ENCODE data around the gene SMOC1.

Gene SMOC1

GRCh38 chr14:69848903-69849391 is 30.3 kb upstream of the SMOC1 start:
- WGBS, 2 experiments: 81 to 84% methylated on average over 5 to 6 of the region's 6 CpGs
- H3K9me3 ChIP-seq (ENCODE audit: control insufficient read depth, low read length): no peaks in the 10 kb centered on the region
- H3K36me3 ChIP-seq (ENCODE audit: control insufficient read depth, insufficient read depth, low read length): no peaks in the 10 kb centered on the region
- no peaks in the 10 kb centered on the region for H3K27me3 ChIP-seq (ENCODE audit: control insufficient read depth, insufficient read depth, low read length, poor library complexity, severe bottlenecking)
- peaks cover 24% of the 10 kb centered on the region for H3K4me1 ChIP-seq (ENCODE audit: control insufficient read depth, insufficient read depth, low read length)
- no peak overlapping the region for H3K27ac ChIP-seq (ENCODE audit: insufficient read depth, low read depth, low read length, poor library complexity, severe bottlenecking)
- H3K4me3 ChIP-seq (ENCODE audit: insufficient read depth, low read depth, low read length): no peak overlapping the region

- Histone ChIP-seq H3K36me3 (ENCODE audit: control insufficient read depth, insufficient read depth, low read length) (no peaks in the 10 kb centered on the region), H3K9me3 (ENCODE audit: control insufficient read depth, low read length) (no peaks in the 10 kb centered on the region), H3K4me3 (ENCODE audit: insufficient read depth, low read depth, low read length) (no peak overlapping the region), H3K27ac (ENCODE audit: insufficient read depth, low read depth, low read length, poor library complexity, severe bottlenecking) (peak overlapping the region; percentile 27), H3K4me1 (ENCODE audit: control insufficient read depth, insufficient read depth, low read length) (peaks cover 24% of the 10 kb centered on the region), H3K27me3 (ENCODE audit: control insufficient read depth, insufficient read depth, low read length, poor library complexity, severe bottlenecking) (no peaks in the 10 kb centered on the region)
- WGBS, 2 experiments: 88 to 91% methylated on average over 35 of the region's 35 CpGs
These were observed 29.0 kb upstream of the SMOC1 start for GRCh38 chr14:69850086-69850735.

- Histone ChIP-seq H3K4me1 (ENCODE audit: control insufficient read depth, insufficient read depth, low read length) (peaks cover 21% of the 10 kb centered on the region), H3K27ac (ENCODE audit: insufficient read depth, low read depth, low read length, poor library complexity, severe bottlenecking) (no peak overlapping the region), H3K27me3 (ENCODE audit: control insufficient read depth, insufficient read depth, low read length, poor library complexity, severe bottlenecking) (no peaks in the 10 kb centered on the region), H3K9me3 (ENCODE audit: control insufficient read depth, low read length) (no peaks in the 10 kb centered on the region), H3K36me3 (ENCODE audit: control insufficient read depth, insufficient read depth, low read length) (no peaks in the 10 kb centered on the region), H3K4me3 (ENCODE audit: insufficient read depth, low read depth, low read length) (no peak overlapping the region)
- 94 to 98% methylated on average over 2 of the region's 2 CpGs for WGBS, 2 experiments
These were observed 28.5 kb upstream of the SMOC1 start for GRCh38 chr14:69850736-69851112.

GRCh38 chr14:69852531-69853321 is 26.5 kb upstream of the SMOC1 start:
- Histone ChIP-seq H3K9me3 (ENCODE audit: control insufficient read depth, low read length) (no peaks in the 10 kb centered on the region), H3K36me3 (ENCODE audit: control insufficient read depth, insufficient read depth, low read length) (no peaks in the 10 kb centered on the region), H3K27ac (ENCODE audit: insufficient read depth, low read depth, low read length, poor library complexity, severe bottlenecking) (no peak overlapping the region), H3K4me3 (ENCODE audit: insufficient read depth, low read depth, low read length) (no peak overlapping the region), H3K27me3 (ENCODE audit: control insufficient read depth, insufficient read depth, low read length, poor library complexity, severe bottlenecking) (no peaks in the 10 kb centered on the region), H3K4me1 (ENCODE audit: control insufficient read depth, insufficient read depth, low read length) (peaks cover 21% of the 10 kb centered on the region)
- 82 to 83% methylated on average over 6 to 7 of the region's 7 CpGs for WGBS, 2 experiments

GRCh38 chr14:69853774-69854173 is 25.4 kb upstream of the SMOC1 start:
- H3K4me1 ChIP-seq (ENCODE audit: control insufficient read depth, insufficient read depth, low read length): peaks cover 20% of the 10 kb centered on the region
- H3K36me3 ChIP-seq (ENCODE audit: control insufficient read depth, insufficient read depth, low read length): no peaks in the 10 kb centered on the region
- H3K4me3 ChIP-seq (ENCODE audit: insufficient read depth, low read depth, low read length): no peak overlapping the region
- H3K27me3 ChIP-seq (ENCODE audit: control insufficient read depth, insufficient read depth, low read length, poor library complexity, severe bottlenecking): no peaks in the 10 kb centered on the region
- no peaks in the 10 kb centered on the region for H3K9me3 ChIP-seq (ENCODE audit: control insufficient read depth, low read length)
- WGBS, 2 experiments: 75% methylated on average over 7 of the region's 7 CpGs
- H3K27ac ChIP-seq (ENCODE audit: insufficient read depth, low read depth, low read length, poor library complexity, severe bottlenecking): no peak overlapping the region

GRCh38 chr14:69854598-69854997 is 24.6 kb upstream of the SMOC1 start:
- 85 to 87% methylated on average over 1 to 2 of the region's 2 CpGs for WGBS, 2 experiments
- Histone ChIP-seq H3K4me3 (ENCODE audit: insufficient read depth, low read depth, low read length) (no peak overlapping the region), H3K27ac (ENCODE audit: insufficient read depth, low read depth, low read length, poor library complexity, severe bottlenecking) (no peak overlapping the region), H3K4me1 (ENCODE audit: control insufficient read depth, insufficient read depth, low read length) (peaks cover 11% of the 10 kb centered on the region), H3K27me3 (ENCODE audit: control insufficient read depth, insufficient read depth, low read length, poor library complexity, severe bottlenecking) (no peaks in the 10 kb centered on the region), H3K9me3 (ENCODE audit: control insufficient read depth, low read length) (no peaks in the 10 kb centered on the region), H3K36me3 (ENCODE audit: control insufficient read depth, insufficient read depth, low read length) (no peaks in the 10 kb centered on the region)

- Histone ChIP-seq H3K27ac (ENCODE audit: insufficient read depth, low read depth, low read length, poor library complexity, severe bottlenecking) (no peak overlapping the region), H3K36me3 (ENCODE audit: control insufficient read depth, insufficient read depth, low read length) (no peaks in the 10 kb centered on the region), H3K4me3 (ENCODE audit: insufficient read depth, low read depth, low read length) (no peak overlapping the region), H3K27me3 (ENCODE audit: control insufficient read depth, insufficient read depth, low read length, poor library complexity, severe bottlenecking) (no peaks in the 10 kb centered on the region), H3K9me3 (ENCODE audit: control insufficient read depth, low read length) (no peaks in the 10 kb centered on the region), H3K4me1 (ENCODE audit: control insufficient read depth, insufficient read depth, low read length) (peaks cover 8% of the 10 kb centered on the region)
- 84 to 94% methylated on average over 7 to 8 of the region's 8 CpGs for WGBS, 2 experiments
These were observed 23.9 kb upstream of the SMOC1 start for GRCh38 chr14:69855180-69855832.

GRCh38 chr14:69858801-69859200 is 20.4 kb upstream of the SMOC1 start:
- H3K36me3 ChIP-seq (ENCODE audit: control insufficient read depth, insufficient read depth, low read length): no peaks in the 10 kb centered on the region
- H3K27ac ChIP-seq (ENCODE audit: insufficient read depth, low read depth, low read length, poor library complexity, severe bottlenecking): no peak overlapping the region
- 54 to 57% methylated on average over 8 of the region's 8 CpGs for WGBS, 2 experiments

GRCh38 chr14:69859591-69859990 is 19.6 kb upstream of the SMOC1 start:
- Histone ChIP-seq H3K9me3 (ENCODE audit: control insufficient read depth, low read length) (no peaks in the 10 kb centered on the region), H3K27me3 (ENCODE audit: control insufficient read depth, insufficient read depth, low read length, poor library complexity, severe bottlenecking) (no peaks in the 10 kb centered on the region), H3K27ac (ENCODE audit: insufficient read depth, low read depth, low read length, poor library complexity, severe bottlenecking) (no peak overlapping the region), H3K4me3 (ENCODE audit: insufficient read depth, low read depth, low read length) (no peak overlapping the region), H3K4me1 (ENCODE audit: control insufficient read depth, insufficient read depth, low read length) (peaks cover 15% of the 10 kb centered on the region), H3K36me3 (ENCODE audit: control insufficient read depth, insufficient read depth, low read length) (no peaks in the 10 kb centered on the region)
- 90 to 92% methylated on average over 14 of the region's 14 CpGs for WGBS, 2 experiments

More at GRCh38 chr14:69858801-69859200, 20.4 kb upstream of the SMOC1 start:
- Histone ChIP-seq H3K4me1 (ENCODE audit: control insufficient read depth, insufficient read depth, low read length) (peaks cover 15% of the 10 kb centered on the region), H3K9me3 (ENCODE audit: control insufficient read depth, low read length) (no peaks in the 10 kb centered on the region), H3K4me3 (ENCODE audit: insufficient read depth, low read depth, low read length) (no peak overlapping the region), H3K27me3 (ENCODE audit: control insufficient read depth, insufficient read depth, low read length, poor library complexity, severe bottlenecking) (no peaks in the 10 kb centered on the region)

GRCh38 chr14:69860221-69860620 is 19.0 kb upstream of the SMOC1 start:
- no peak overlapping the region for H3K4me3 ChIP-seq (ENCODE audit: insufficient read depth, low read depth, low read length)
- peaks cover 15% of the 10 kb centered on the region for H3K4me1 ChIP-seq (ENCODE audit: control insufficient read depth, insufficient read depth, low read length)
- no peak overlapping the region for H3K27ac ChIP-seq (ENCODE audit: insufficient read depth, low read depth, low read length, poor library complexity, severe bottlenecking)
- H3K27me3 ChIP-seq (ENCODE audit: control insufficient read depth, insufficient read depth, low read length, poor library complexity, severe bottlenecking): no peaks in the 10 kb centered on the region
- H3K9me3 ChIP-seq (ENCODE audit: control insufficient read depth, low read length): no peaks in the 10 kb centered on the region
- H3K36me3 ChIP-seq (ENCODE audit: control insufficient read depth, insufficient read depth, low read length): no peaks in the 10 kb centered on the region
- 28 to 32% methylated on average over 12 of the region's 12 CpGs for WGBS, 2 experiments
